ENCODE results near the gene GNAL.

Gene GNAL

GRCh38 chr18:11834772-11835171 lies 145.7 kb downstream of the GNAL start:
- no peak for DNase-seq (ENCODE audit: low read depth, low spot score)
- TF ChIP-seq EZH2 (IDR thresholded peaks at IDR 0.05) (no peak), POLR2AphosphoS5 (IDR thresholded peaks at IDR 0.05; ENCODE audit: borderline replicate concordance, low read depth, low read length) (no peak), FOXP2 (optimal IDR thresholded peaks at IDR 0.05; ENCODE audit: control extremely low read depth, extremely low read length, insufficient read depth) (no peak)
- Histone ChIP-seq H3K4me3 (no peak overlapping the region), H3K36me3 (ENCODE audit: insufficient read depth, low read length) (no peaks in the 10 kb centered on the region), H3K9ac (ENCODE audit: insufficient read length) (no peak overlapping the region), H3K27ac (no peak overlapping the region), H3K9me3 (ENCODE audit: low read depth, low read length) (no peaks in the 10 kb centered on the region)

GRCh38 chr18:11839556-11839955 lies 150.5 kb downstream of the GNAL start:
- TF ChIP-seq FOXP2 (optimal IDR thresholded peaks at IDR 0.05; ENCODE audit: control extremely low read depth, extremely low read length, insufficient read depth) (no peak), EZH2 (IDR thresholded peaks at IDR 0.05) (no peak), POLR2AphosphoS5 (IDR thresholded peaks at IDR 0.05; ENCODE audit: borderline replicate concordance, low read depth, low read length) (no peak)
- Histone ChIP-seq H3K27ac (no peak overlapping the region), H3K9me3 (ENCODE audit: low read depth, low read length) (no peaks in the 10 kb centered on the region), H3K9ac (ENCODE audit: insufficient read length) (no peak overlapping the region), H3K36me3 (ENCODE audit: insufficient read depth, low read length) (no peaks in the 10 kb centered on the region), H3K4me3 (no peak overlapping the region)
- DNase-seq (ENCODE audit: low read depth, low spot score) = no peak

GRCh38 chr18:11840493-11840892 lies 151.4 kb downstream of the GNAL start:
- no peak overlapping the region for H3K27ac ChIP-seq
- no peaks in the 10 kb centered on the region for H3K9me3 ChIP-seq (ENCODE audit: low read depth, low read length)
- H3K36me3 ChIP-seq (ENCODE audit: insufficient read depth, low read length) = no peaks in the 10 kb centered on the region
- H3K9ac ChIP-seq (ENCODE audit: insufficient read length) = no peak overlapping the region
- no peak for DNase-seq (ENCODE audit: low read depth, low spot score)
- H3K4me3 ChIP-seq = no peak overlapping the region
- no peak for TF ChIP-seq EZH2 (IDR thresholded peaks at IDR 0.05)
- TF ChIP-seq POLR2AphosphoS5 (IDR thresholded peaks at IDR 0.05; ENCODE audit: borderline replicate concordance, low read depth, low read length) = no peak
- no peak for TF ChIP-seq FOXP2 (optimal IDR thresholded peaks at IDR 0.05; ENCODE audit: control extremely low read depth, extremely low read length, insufficient read depth)

DNA sequence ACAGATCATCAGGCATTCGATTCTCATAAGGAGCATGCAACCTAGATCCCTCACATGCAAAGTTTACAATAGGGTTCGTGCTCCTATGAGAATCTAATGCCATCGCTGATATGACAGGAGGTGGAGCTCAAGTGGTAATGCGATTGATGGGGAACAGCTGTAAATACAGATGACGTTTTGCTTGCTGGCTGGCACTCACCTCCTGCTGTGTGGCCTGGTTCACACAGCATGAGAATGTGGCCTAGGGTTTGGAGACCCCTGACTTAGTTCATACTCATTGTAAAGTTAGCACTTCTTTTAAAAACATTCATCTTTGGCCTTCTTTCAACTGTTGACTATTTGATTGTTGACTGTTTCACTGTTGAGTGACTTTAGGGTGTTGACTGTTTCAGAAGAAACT lies 153.5 kb downstream of the GNAL start:
- Histone ChIP-seq H3K36me3 (ENCODE audit: insufficient read depth, low read length) (no peaks in the 10 kb centered on the region), H3K27ac (no peak overlapping the region), H3K9me3 (ENCODE audit: low read depth, low read length) (no peaks in the 10 kb centered on the region), H3K9ac (ENCODE audit: insufficient read length) (no peak overlapping the region), H3K4me3 (no peak overlapping the region)
- TF ChIP-seq FOXP2 (optimal IDR thresholded peaks at IDR 0.05; ENCODE audit: control extremely low read depth, extremely low read length, insufficient read depth) (no peak), POLR2AphosphoS5 (IDR thresholded peaks at IDR 0.05; ENCODE audit: borderline replicate concordance, low read depth, low read length) (no peak), EZH2 (IDR thresholded peaks at IDR 0.05) (no peak)
- DNase-seq (ENCODE audit: low read depth, low spot score) = no peak

DNA sequence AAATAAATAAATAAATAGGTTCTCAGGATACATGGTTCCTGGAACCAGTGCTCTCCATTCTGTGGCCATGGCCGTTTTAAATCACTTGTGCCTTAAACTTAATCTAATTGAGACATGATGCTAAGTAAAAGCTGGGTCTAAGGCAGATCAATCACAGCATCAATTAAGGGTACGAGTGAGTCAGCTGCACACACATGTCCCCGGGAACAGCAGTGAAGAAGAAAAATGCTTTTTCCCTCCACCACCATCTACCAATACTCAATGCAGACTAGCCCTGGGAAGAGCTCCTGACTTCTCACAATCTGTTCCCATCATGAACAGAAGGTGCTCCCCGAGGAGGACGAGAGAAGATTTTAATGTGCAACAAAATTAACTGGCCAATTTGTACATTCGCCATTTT lies 155.4 kb downstream of the GNAL start:
- DNase-seq (ENCODE audit: low read depth, low spot score) = no peak
- Histone ChIP-seq H3K9me3 (ENCODE audit: low read depth, low read length) (no peaks in the 10 kb centered on the region), H3K36me3 (ENCODE audit: insufficient read depth, low read length) (no peaks in the 10 kb centered on the region), H3K9ac (ENCODE audit: insufficient read length) (no peak overlapping the region), H3K4me3 (no peak overlapping the region), H3K27ac (no peak overlapping the region)
- TF ChIP-seq EZH2 (IDR thresholded peaks at IDR 0.05) = no peak
- TF ChIP-seq POLR2AphosphoS5 (IDR thresholded peaks at IDR 0.05; ENCODE audit: borderline replicate concordance, low read depth, low read length) = no peak
- TF ChIP-seq FOXP2 (optimal IDR thresholded peaks at IDR 0.05; ENCODE audit: control extremely low read depth, extremely low read length, insufficient read depth) = no peak

DNA sequence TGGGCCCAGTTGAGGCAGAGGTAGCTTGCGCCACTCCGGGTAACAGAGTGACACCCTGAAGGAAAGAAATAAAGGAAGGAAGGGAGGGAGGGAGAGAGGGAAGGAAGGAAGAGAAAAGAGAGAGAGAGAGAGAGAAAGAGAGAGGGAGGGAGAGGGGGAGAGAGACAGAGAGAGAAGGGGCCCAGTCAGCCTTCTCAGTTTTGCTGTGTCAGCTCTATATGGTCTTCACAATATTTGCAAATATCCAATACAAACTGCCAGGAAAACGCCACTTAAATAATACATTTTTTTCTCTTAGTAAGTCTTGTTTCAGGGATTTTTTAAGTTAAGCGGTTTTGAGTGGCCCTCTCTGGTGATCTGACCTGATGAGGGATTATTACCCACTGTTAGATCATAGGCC lies 156.6 kb downstream of the GNAL start:
- Histone ChIP-seq H3K4me3 (no peak overlapping the region), H3K9me3 (ENCODE audit: low read depth, low read length) (no peaks in the 10 kb centered on the region), H3K36me3 (ENCODE audit: insufficient read depth, low read length) (no peaks in the 10 kb centered on the region), H3K9ac (ENCODE audit: insufficient read length) (no peak overlapping the region), H3K27ac (no peak overlapping the region)
- DNase-seq (ENCODE audit: low read depth, low spot score) = no peak
- TF ChIP-seq POLR2AphosphoS5 (IDR thresholded peaks at IDR 0.05; ENCODE audit: borderline replicate concordance, low read depth, low read length) (no peak), FOXP2 (optimal IDR thresholded peaks at IDR 0.05; ENCODE audit: control extremely low read depth, extremely low read length, insufficient read depth) (no peak), EZH2 (IDR thresholded peaks at IDR 0.05) (no peak)

GRCh38 chr18:11847811-11848210 lies 158.7 kb downstream of the GNAL start:
- no peak for DNase-seq (ENCODE audit: low read depth, low spot score)
- Histone ChIP-seq H3K36me3 (ENCODE audit: insufficient read depth, low read length) (no peaks in the 10 kb centered on the region), H3K27ac (no peak overlapping the region), H3K4me3 (no peak overlapping the region), H3K9ac (ENCODE audit: insufficient read length) (no peak overlapping the region), H3K9me3 (ENCODE audit: low read depth, low read length) (no peaks in the 10 kb centered on the region)
- TF ChIP-seq EZH2 (IDR thresholded peaks at IDR 0.05) = no peak
- no peak for TF ChIP-seq FOXP2 (optimal IDR thresholded peaks at IDR 0.05; ENCODE audit: control extremely low read depth, extremely low read length, insufficient read depth)
- no peak for TF ChIP-seq POLR2AphosphoS5 (IDR thresholded peaks at IDR 0.05; ENCODE audit: borderline replicate concordance, low read depth, low read length)

DNA sequence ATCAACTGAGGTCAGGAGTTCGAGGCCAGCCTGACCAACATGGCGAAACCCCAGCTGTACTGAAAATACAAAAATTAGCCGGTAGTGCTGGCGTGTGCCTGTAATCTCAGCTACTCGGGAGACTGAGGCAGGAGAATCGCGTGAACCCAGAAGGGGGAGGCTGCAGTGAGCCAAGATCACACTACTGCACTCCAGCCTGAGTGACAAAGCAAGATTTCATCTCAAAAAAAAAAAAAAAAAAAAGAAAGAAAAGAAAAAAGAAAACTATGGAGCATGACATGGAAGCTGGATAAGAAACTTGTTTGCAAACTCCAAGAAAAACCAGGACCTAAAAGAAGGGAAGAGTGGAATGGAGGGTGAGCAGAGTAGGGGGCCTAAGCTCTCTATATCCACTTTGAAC lies 160.2 kb downstream of the GNAL start:
- no peak overlapping the region for H3K4me3 ChIP-seq
- H3K36me3 ChIP-seq (ENCODE audit: insufficient read depth, low read length) = no peaks in the 10 kb centered on the region
- TF ChIP-seq FOXP2 (optimal IDR thresholded peaks at IDR 0.05; ENCODE audit: control extremely low read depth, extremely low read length, insufficient read depth) (no peak), POLR2AphosphoS5 (IDR thresholded peaks at IDR 0.05; ENCODE audit: borderline replicate concordance, low read depth, low read length) (no peak), EZH2 (IDR thresholded peaks at IDR 0.05) (no peak)
- H3K9ac ChIP-seq (ENCODE audit: insufficient read length) = no peak overlapping the region
- no peak overlapping the region for H3K27ac ChIP-seq
- no peak for DNase-seq (ENCODE audit: low read depth, low spot score)
- H3K9me3 ChIP-seq (ENCODE audit: low read depth, low read length) = no peaks in the 10 kb centered on the region
